Mesendoderm (in vitro differentiated cells): ENCODE results near the gene IGF1R.

Experiments
- DNase-seq: peaks from one replicate; pipeline ENCODE4 v3.0.0; 2013
- H2AK5ac ChIP-seq: 2 replicates; pipeline ENCODE4 v1.6.1; 2013; ENCODE audit warnings: low read length, inconsistent platforms
- H2BK120ac ChIP-seq: 2 replicates; pipeline ENCODE4 v1.6.1; 2013; ENCODE audit warnings: low read depth, mild to moderate bottlenecking, low read length, moderate library complexity, mixed read lengths
- H2BK15ac ChIP-seq: replicated peaks from 2 replicates; pipeline ENCODE4 v1.6.1; 2013; ENCODE audit warnings: low read depth, mild to moderate bottlenecking, moderate library complexity
- H2BK5ac ChIP-seq: 2 replicates; pipeline ENCODE4 v1.6.1; 2013; ENCODE audit warnings: low read length, inconsistent platforms
- H3K18ac ChIP-seq: 2 replicates; pipeline ENCODE4 v1.6.1; 2013; ENCODE audit warnings: mild to moderate bottlenecking, low read length, mixed read lengths
- H3K23ac ChIP-seq: one replicate; pipeline ENCODE4 v1.6.1; 2013; ENCODE audit warnings: low read length
- H3K27ac ChIP-seq: 2 replicates; pipeline ENCODE4 v1.5.1; 2013; ENCODE audit warnings: low read depth, mild to moderate bottlenecking, inconsistent platforms, low read length, moderate library complexity
- H3K27me3 ChIP-seq: 2 replicates; pipeline ENCODE4 v1.6.1; 2013; ENCODE audit warnings: low read length, control low read depth, mild to moderate bottlenecking, inconsistent platforms; ENCODE audit not compliant: insufficient read depth, poor library complexity
- H3K36me3 ChIP-seq: 2 replicates; pipeline ENCODE4 v1.6.1; 2013; ENCODE audit warnings: low read length, inconsistent platforms; ENCODE audit not compliant: control insufficient read depth, insufficient read depth
- H3K4ac ChIP-seq: one replicate; pipeline ENCODE4 v1.6.1; 2013; ENCODE audit warnings: low read depth, mild to moderate bottlenecking, low read length, moderate library complexity
- H3K4me1 ChIP-seq: 2 replicates; pipeline ENCODE4 v1.6.1; 2013; ENCODE audit warnings: low read depth, low read length, inconsistent platforms; ENCODE audit not compliant: control insufficient read depth
- H3K4me2 ChIP-seq: 2 replicates; pipeline ENCODE4 v1.6.1; 2013; ENCODE audit warnings: low read length
- H3K4me3 ChIP-seq: 2 replicates; pipeline ENCODE4 v1.5.1; 2013; ENCODE audit warnings: mild to moderate bottlenecking, low read length
- H3K56ac ChIP-seq: one replicate; pipeline ENCODE4 v1.6.1; 2013; ENCODE audit warnings: low read length
- H3K79me1 ChIP-seq: 2 replicates; pipeline ENCODE4 v1.6.1; 2013; ENCODE audit warnings: low read length, inconsistent platforms
- H3K79me2 ChIP-seq: 2 replicates; pipeline ENCODE4 v1.6.1; 2013; ENCODE audit warnings: mild to moderate bottlenecking, low read length; ENCODE audit not compliant: control insufficient read depth, insufficient read depth
- H3K9ac ChIP-seq: 2 replicates; pipeline ENCODE4 v1.6.1; 2013; ENCODE audit warnings: low read length, inconsistent platforms
- H4K5ac ChIP-seq: one replicate; pipeline ENCODE4 v1.6.1; 2013; ENCODE audit warnings: low read length
- H4K8ac ChIP-seq: one replicate; pipeline ENCODE4 v1.6.1; 2013; ENCODE audit warnings: low read depth, mild to moderate bottlenecking, control low read depth, low read length, moderate library complexity
- WGBS: extraction: QIAGEN DNeasy Blood & Tissue Kit; methylation state at CpG from one replicate; pipeline ENCODE4 v1.1.7; 2013; ENCODE audit warnings: low lambda C conversion rate, missing lambda C conversion rate; ENCODE audit not compliant: insufficient coverage; ENCODE audit errors: extremely low coverage; 5-methylcytosine and 5-hydroxymethylcytosine counted together

IGF1R gene

GRCh38 chr15:98764291-98764690 is 116.0 kb downstream of the IGF1R start:
- no peak overlapping the region for H2AK5ac ChIP-seq
- H3K79me2 ChIP-seq = peaks cover 68% of the 10 kb centered on the region
- no peak overlapping the region for H4K8ac ChIP-seq
- no peak for DNase-seq
- H3K36me3 ChIP-seq = no peaks in the 10 kb centered on the region
- H2BK120ac ChIP-seq = no peak overlapping the region
- peaks cover 24% of the 10 kb centered on the region for H3K79me1 ChIP-seq
- H3K4me1 ChIP-seq = peaks cover 12% of the 10 kb centered on the region
- H2BK5ac ChIP-seq = no peak overlapping the region
- no peak overlapping the region for H3K4me2 ChIP-seq
- no peak overlapping the region for H4K5ac ChIP-seq
- no CpG with 5 or more reads among the region's 2 CpGs for WGBS
- H3K4me3 ChIP-seq = no peak overlapping the region
- no peak overlapping the region for H2BK15ac ChIP-seq
- H3K9ac ChIP-seq = no peak overlapping the region
- H3K23ac ChIP-seq = no peak overlapping the region
- no peak overlapping the region for H3K4ac ChIP-seq
- no peak overlapping the region for H3K27ac ChIP-seq
- H3K18ac ChIP-seq = no peak overlapping the region
- no peak overlapping the region for H3K56ac ChIP-seq
- no peaks in the 10 kb centered on the region for H3K27me3 ChIP-seq

DNA sequence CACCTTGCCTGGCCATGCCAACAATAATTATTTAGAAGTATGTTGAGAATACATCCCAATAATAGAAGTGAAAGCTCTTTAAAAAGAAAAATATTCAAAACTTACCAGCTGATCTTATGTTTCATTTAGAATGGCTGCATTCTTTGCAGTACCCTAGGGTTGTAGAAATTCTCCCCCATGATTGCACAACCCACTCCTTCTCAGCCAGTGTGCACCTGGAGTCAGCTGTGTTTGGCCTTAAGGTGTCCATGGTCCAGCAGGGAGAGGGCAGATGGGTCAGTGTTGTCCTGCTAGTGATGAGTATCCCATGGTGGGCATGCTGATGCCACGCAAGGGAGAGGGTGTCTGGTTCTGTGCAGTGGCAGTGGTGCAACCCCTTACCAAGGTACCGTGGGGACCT is 117.3 kb downstream of the IGF1R start:
- Histone ChIP-seq H4K8ac (no peak overlapping the region), H2BK15ac (no peak overlapping the region), H2BK5ac (no peak overlapping the region), H4K5ac (no peak overlapping the region), H3K23ac (no peak overlapping the region), H3K27me3 (no peaks in the 10 kb centered on the region), H3K79me1 (peaks cover 24% of the 10 kb centered on the region), H3K4me3 (no peak overlapping the region), H3K4me2 (no peak overlapping the region), H3K79me2 (peaks cover 67% of the 10 kb centered on the region), H3K36me3 (no peaks in the 10 kb centered on the region), H3K18ac (no peak overlapping the region), H3K9ac (no peak overlapping the region), H3K4ac (no peak overlapping the region), H2AK5ac (no peak overlapping the region), H3K4me1 (peaks cover 18% of the 10 kb centered on the region), H3K27ac (no peak overlapping the region), H2BK120ac (no peak overlapping the region), H3K56ac (peak overlapping the region; percentile 62)
- no peak for DNase-seq
- WGBS = no CpG with 5 or more reads among the region's 2 CpGs

DNA sequence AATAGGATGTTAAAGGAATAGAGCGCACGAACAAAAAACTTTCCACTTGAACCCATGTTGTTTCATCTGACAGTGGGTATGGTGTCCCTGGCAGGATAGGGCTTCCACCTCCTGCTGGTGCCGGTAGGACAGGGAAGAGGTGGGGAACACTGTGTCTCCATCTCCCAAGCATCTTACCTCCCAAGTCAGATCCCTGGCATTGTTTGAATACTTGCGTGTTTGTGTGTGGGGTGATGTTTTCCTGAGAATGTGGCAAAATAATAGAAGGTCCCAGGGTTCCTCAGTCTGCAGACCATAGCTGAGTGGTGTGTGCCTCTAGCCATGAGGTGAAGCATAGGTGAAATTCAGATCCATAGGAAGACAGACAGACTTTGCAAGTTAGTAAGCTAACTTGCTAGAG is 119.4 kb downstream of the IGF1R start:
- H3K27me3 ChIP-seq = no peaks in the 10 kb centered on the region
- H3K9ac ChIP-seq = no peak overlapping the region
- H3K23ac ChIP-seq = no peak overlapping the region
- H3K27ac ChIP-seq = no peak overlapping the region
- H3K36me3 ChIP-seq = no peaks in the 10 kb centered on the region
- 100% methylated on average over 1 of the region's 4 CpGs for WGBS
- peaks cover 19% of the 10 kb centered on the region for H3K79me1 ChIP-seq
- H2BK5ac ChIP-seq = no peak overlapping the region
- H2BK15ac ChIP-seq = no peak overlapping the region
- H4K8ac ChIP-seq = no peak overlapping the region
- H3K79me2 ChIP-seq = peaks cover 71% of the 10 kb centered on the region
- H3K4me3 ChIP-seq = no peak overlapping the region
- no peak overlapping the region for H4K5ac ChIP-seq
- no peak overlapping the region for H3K18ac ChIP-seq
- no peak overlapping the region for H2AK5ac ChIP-seq
- H2BK120ac ChIP-seq = no peak overlapping the region
- H3K4me1 ChIP-seq = peaks cover 24% of the 10 kb centered on the region
- no peak overlapping the region for H3K4me2 ChIP-seq
- H3K4ac ChIP-seq = no peak overlapping the region
- peak; percentile 86 for DNase-seq
- no peak overlapping the region for H3K56ac ChIP-seq

GRCh38 chr15:98769867-98770266 is 121.5 kb downstream of the IGF1R start:
- no peaks in the 10 kb centered on the region for H3K36me3 ChIP-seq
- H3K4me1 ChIP-seq = peaks cover 28% of the 10 kb centered on the region
- no peak for DNase-seq
- H3K56ac ChIP-seq = no peak overlapping the region
- no peak overlapping the region for H3K18ac ChIP-seq
- H3K4ac ChIP-seq = peak overlapping the region; percentile 7
- H3K4me2 ChIP-seq = no peak overlapping the region
- no CpG with 5 or more reads among the region's 6 CpGs for WGBS
- no peak overlapping the region for H4K5ac ChIP-seq
- no peaks in the 10 kb centered on the region for H3K27me3 ChIP-seq
- no peak overlapping the region for H2BK120ac ChIP-seq
- H3K9ac ChIP-seq = no peak overlapping the region
- no peak overlapping the region for H2BK15ac ChIP-seq
- H3K79me2 ChIP-seq = peaks cover 75% of the 10 kb centered on the region
- H2AK5ac ChIP-seq = no peak overlapping the region
- H3K79me1 ChIP-seq = peaks cover 18% of the 10 kb centered on the region
- no peak overlapping the region for H2BK5ac ChIP-seq
- no peak overlapping the region for H4K8ac ChIP-seq
- no peak overlapping the region for H3K27ac ChIP-seq
- H3K23ac ChIP-seq = no peak overlapping the region
- no peak overlapping the region for H3K4me3 ChIP-seq

- Histone ChIP-seq H2BK15ac (no peak overlapping the region), H3K79me1 (peaks cover 21% of the 10 kb centered on the region), H3K9ac (no peak overlapping the region), H3K36me3 (no peaks in the 10 kb centered on the region), H3K4me2 (no peak overlapping the region), H3K56ac (peak overlapping the region; percentile 43), H2BK5ac (no peak overlapping the region), H3K79me2 (peaks cover 75% of the 10 kb centered on the region), H3K4ac (no peak overlapping the region), H2BK120ac (no peak overlapping the region), H3K18ac (no peak overlapping the region), H4K5ac (no peak overlapping the region), H3K27ac (no peak overlapping the region), H2AK5ac (no peak overlapping the region), H3K4me3 (no peak overlapping the region), H3K4me1 (peaks cover 33% of the 10 kb centered on the region), H3K27me3 (no peaks in the 10 kb centered on the region), H4K8ac (no peak overlapping the region), H3K23ac (no peak overlapping the region)
- WGBS = 100% methylated on average over 1 of the region's 3 CpGs
- no peak for DNase-seq
These were observed 122.6 kb downstream of the IGF1R start for GRCh38 chr15:98770984-98771383.

DNA sequence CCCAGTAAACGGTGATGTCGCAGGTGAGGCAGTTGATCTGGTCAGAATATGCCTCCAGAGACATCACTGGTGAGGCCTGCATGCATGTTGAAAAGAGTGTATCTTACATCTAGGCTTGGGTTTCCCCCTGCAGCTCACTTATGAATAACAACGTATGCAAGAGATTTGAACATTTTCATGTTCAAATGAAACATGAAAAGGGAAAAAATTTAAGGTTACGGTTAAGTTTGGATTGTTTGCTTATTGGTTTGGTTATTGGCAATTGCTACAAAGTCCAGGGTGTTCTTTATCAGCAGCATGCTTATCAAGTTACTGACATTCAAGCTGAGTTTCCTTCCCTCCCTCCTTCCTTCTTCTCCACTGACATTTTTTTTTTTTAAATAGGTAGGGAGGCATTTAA is 123.2 kb downstream of the IGF1R start:
- peaks cover 77% of the 10 kb centered on the region for H3K79me2 ChIP-seq
- no peak overlapping the region for H3K9ac ChIP-seq
- H2BK15ac ChIP-seq = no peak overlapping the region
- H2BK5ac ChIP-seq = no peak overlapping the region
- no CpG with 5 or more reads among the region's 4 CpGs for WGBS
- no peaks in the 10 kb centered on the region for H3K36me3 ChIP-seq
- no peak overlapping the region for H4K8ac ChIP-seq
- no peak overlapping the region for H2BK120ac ChIP-seq
- H3K56ac ChIP-seq = peak overlapping the region; percentile 43
- peaks cover 34% of the 10 kb centered on the region for H3K4me1 ChIP-seq
- H3K18ac ChIP-seq = no peak overlapping the region
- peaks cover 20% of the 10 kb centered on the region for H3K79me1 ChIP-seq
- no peak overlapping the region for H3K4me3 ChIP-seq
- H3K23ac ChIP-seq = no peak overlapping the region
- no peak overlapping the region for H3K4ac ChIP-seq
- H3K27me3 ChIP-seq = no peaks in the 10 kb centered on the region
- H4K5ac ChIP-seq = no peak overlapping the region
- no peak for DNase-seq
- no peak overlapping the region for H3K4me2 ChIP-seq
- no peak overlapping the region for H3K27ac ChIP-seq
- H2AK5ac ChIP-seq = no peak overlapping the region
